ENCODE measurements around the gene POMT1. TPM values are rescaled to one million over a fixed set of nuclear protein-coding genes. Genes with fewer than 3 reads are reported as not detected.

POMT1 gene
- total RNA-seq, 1 experiment from 2014 or later: 12.5 TPM

DNA sequence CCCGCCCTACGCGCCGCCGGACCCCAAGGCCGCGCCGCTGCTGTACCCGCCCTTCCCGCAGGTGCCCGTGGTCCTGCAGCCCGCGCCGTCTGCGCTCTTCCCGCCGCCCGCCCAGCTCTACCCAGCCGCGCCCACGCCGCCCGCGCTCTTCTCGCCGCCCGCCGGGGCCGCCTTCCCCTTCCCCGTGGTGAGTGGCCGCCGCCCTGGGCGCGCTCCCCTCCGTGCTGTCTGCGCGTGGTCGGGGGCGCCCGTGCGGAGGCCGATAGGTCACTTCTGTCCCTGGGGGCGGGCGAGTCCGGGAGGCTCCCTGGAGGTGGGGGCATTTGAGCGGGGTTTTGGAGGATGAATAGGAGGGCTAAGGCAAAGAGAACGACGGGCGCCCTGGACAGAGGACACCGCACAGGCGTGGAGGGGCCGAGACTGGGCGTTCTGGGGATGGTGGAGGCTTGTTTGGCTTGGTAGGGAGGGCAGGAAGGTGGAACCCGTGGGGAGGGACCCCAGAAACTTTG, 52.2 kb downstream of the POMT1 start:
- no peak for DNase-seq (ENCODE audit: low read depth)

DNA sequence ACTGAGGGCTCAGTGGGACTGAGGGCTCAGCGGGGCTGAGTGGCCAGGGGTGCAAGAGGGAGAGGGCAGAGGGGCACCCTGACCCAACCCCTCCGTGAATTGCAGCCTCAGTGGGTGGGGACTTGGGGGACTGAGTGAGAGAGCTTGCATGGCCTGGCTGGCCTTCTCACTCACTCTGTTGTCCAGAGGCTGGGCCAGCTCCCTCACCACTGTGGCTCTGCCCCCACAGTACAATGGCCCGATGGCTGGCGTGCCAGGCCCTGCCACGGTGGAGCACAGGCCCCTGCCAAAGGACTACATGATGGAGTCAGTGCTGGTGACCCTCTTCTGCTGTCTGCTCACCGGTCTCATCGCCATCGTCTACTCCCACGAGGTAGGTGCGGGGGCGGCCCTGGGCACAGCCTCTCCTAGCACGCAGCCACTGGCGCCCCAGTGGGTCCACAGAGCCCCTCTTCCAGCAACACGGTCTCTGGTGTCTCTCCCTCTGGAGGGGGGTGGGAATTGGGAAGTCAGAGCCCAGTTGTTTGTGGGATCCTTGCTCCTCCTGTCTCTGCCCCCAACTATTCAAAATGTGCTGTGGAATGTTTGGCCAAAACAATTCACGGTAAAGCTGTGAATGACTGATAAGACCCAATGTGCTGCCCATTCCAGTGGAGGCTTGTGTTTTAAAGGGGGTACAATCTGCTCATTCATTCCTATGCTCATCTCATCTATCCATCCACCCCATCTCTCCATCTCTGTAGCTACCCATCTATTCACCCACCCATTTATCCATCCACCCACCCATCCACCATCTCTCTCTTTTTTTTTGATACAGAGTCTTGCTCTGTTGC, 53.3 kb downstream of the POMT1 start:
- DNase-seq (ENCODE audit: low read depth): no peak

DNA sequence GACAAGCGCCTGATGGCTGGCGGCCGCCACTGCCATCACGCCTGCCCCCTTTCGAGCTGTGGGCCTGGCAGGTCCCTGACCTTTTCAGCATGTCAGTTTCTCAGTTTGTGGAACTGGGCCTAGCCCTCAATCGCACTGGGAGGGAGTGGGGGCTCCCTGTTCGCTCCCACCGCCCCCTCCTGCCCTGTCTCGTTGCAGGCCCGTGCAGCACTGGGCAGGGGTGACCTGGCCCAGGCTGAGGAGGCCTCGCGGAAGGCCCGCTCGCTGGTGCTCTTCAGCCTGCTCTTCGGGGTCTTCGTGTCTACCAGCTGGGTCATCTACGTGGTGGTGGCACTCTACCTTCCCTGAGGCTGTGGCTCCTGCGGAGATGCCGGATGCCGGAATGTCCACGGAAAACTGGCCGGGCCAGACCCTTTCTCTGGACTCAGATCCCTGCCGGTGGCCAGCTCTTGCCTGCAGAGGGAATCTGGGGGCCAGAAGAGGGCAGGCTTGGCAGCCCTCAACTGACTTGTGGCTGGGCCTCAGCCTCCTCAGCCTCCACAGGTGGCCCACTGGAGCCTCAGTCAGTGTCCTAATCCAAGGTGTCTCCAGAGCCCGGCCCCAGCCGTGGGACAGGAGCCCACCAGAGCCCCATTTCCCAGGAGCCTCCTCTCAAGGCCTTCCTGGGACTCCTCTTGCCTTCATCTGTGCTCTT, 55.3 kb downstream of the POMT1 start:
- no peak for DNase-seq (ENCODE audit: low read depth)

DNA sequence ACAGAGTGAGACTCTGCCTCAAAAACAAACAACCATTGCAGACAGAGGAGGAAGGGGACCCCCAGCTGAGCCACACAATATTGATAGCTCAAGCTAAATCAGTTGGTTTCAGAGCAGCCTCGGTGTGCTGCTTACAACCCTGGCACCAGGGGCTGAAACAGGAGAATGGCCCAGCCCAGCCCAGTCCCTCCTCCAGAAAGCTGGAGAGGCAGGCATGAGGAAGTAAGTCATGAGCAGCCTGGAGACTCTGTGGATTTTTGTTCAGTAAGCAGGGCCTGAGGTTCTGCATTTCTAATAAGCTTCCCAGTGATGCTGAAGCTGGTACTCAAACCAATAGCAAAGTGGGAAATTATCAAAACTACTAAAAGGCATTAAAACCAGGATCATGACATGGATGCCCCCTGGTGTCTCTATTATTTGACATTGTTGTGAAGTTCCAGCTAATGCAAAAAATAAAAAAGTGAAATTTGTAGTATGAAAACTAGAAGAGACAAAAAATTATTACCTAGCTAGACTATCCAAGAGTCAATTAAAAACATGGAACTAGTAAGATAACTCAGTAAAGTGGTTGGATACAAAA, 56.8 kb downstream of the POMT1 start:
- peak; percentile 10 for DNase-seq (ENCODE audit: low read depth)

DNA sequence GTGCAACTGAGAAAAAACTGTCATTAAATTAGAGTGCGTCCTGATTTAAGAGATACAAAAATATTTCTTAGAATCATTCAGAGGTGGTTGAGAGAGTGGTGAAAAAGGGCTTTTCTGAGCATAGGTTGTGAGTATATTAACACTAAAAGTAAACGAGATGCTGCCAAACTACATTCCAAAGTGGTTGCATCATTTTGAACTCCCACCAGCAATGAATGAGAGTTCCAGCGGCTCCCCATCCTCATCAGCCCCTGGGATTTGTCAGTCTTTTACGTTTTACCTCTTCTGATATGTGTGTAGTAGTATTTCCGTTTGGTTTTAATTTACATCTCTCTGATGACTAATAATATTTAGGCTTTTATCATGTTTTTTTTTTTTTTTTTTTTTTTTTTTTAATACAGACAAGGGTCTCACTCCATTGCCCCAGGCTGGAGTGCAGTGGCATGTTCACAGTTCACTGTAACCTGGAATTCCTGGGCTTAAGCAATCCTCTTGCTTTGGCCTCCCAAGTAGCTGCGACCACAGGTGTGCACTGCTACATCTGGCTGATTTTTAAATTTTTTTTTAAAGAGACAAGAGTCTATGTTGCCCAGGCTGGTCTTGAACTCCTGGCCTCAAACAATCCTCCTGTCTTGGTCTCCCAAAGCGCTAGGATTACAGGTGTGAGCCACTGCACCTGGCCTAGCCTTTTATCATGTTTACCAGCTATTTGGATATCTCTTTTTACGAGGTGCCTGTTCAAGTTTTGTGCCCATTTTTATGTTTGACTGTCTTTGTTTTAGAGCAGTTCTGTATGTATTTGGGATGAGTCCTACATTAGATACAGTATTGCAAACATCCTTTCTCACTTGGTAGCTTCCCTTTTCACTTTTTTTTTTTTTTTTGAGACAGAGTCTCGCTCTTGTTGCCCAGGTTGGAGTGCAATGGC, 59.6 kb downstream of the POMT1 start:
- DNase-seq (ENCODE audit: low read depth): peak; percentile 44

DNA sequence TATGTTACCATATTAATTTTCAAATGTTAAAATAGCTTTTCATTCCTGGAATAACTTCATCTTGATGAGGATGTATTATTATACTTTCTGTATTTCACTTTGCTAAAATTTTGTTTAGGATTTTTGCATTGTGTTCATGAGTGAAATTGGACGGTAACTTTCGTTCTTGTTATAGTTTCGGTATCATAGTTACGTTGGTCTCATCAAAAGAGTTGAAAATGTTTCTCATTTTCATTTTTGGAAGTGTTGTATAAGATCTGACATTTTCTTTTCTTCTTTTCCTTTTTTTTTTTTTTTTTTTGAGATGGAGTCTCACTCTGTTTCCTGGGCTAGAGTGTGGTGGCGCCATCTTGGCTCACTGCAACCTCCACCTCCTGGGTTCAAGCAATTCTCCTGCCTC, 62.7 kb downstream of the POMT1 start:
- DNase-seq (ENCODE audit: low read depth): no peak

DNA sequence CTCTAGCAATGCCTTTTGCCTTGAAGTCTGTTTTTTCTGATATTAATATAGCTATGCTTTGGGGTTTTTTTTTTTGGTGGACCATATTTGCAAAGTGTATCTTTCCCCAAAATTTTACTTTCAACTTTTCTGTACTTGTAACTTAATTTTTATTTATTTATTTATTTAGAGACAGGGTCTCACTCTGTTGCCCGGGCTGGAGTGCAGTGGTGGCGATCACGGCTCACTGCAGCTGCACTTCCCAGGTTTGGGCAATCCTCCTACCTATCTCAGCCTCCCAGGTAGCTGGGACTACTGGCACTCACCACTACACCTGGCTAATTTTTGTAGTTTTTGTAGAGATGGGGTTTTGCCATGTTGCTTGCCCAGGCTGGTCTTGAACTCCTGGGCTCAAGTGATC, 63.4 kb downstream of the POMT1 start:
- no peak for DNase-seq (ENCODE audit: low read depth)

DNA sequence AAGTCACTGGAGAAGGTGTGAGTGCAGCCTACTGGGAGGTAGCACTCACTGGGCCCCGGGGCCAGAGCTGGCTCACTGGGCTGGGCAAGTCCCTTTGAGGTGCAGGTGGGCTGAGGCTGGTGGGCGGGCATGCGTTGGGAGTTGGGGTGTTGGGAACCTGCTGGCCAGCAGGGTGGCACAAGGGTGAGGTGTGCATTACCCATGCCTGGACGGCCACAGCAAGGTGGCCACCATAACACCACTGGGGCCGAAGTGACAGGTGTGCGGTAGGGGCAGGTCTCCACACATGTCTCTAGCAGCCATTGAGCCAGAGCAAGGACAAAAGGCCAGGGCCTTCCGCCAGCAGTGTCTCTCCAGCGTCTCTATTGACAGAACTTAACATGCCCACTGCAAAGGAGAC, 65.2 kb downstream of the POMT1 start:
- no peak for DNase-seq (ENCODE audit: low read depth)

Other genes with a start within 250 kb of the POMT1 start
- gene FAM78A, start 226.4 kb upstream of the POMT1 start, total RNA-seq (2014; rRNA removed; shearing (Covaris generic)): 0.24 and 2.0 TPM in 2 replicates
- gene PLPP7, start 213.2 kb upstream of the POMT1 start, total RNA-seq (2014; rRNA removed; shearing (Covaris generic)): 11.4 and 13.5 TPM in 2 replicates
- gene PRRC2B, start 108.8 kb upstream of the POMT1 start, total RNA-seq (2014; rRNA removed; shearing (Covaris generic)): 17.4 and 30.6 TPM in 2 replicates
- gene UCK1, start 28.3 kb downstream of the POMT1 start, total RNA-seq (2014; rRNA removed; shearing (Covaris generic)): 18.5 and 19.6 TPM in 2 replicates
- gene PRRT1B, start 42.6 kb downstream of the POMT1 start, total RNA-seq (2014; rRNA removed; shearing (Covaris generic)): not detected in 2 replicates
- 10.0 and 11.5 TPM in 2 replicates for gene RAPGEF1, start 237.2 kb downstream of the POMT1 start, total RNA-seq (2014; rRNA removed; shearing (Covaris generic))

Data from RPMI7951 (cell line).